ENCODE results near the gene LTF. TPM values are rescaled to one million over a fixed set of nuclear protein-coding genes. Genes with fewer than 3 reads are reported as not detected.

The LTF gene
- total RNA-seq, 1 donor from 2014 or later: 0.53 TPM

DNA sequence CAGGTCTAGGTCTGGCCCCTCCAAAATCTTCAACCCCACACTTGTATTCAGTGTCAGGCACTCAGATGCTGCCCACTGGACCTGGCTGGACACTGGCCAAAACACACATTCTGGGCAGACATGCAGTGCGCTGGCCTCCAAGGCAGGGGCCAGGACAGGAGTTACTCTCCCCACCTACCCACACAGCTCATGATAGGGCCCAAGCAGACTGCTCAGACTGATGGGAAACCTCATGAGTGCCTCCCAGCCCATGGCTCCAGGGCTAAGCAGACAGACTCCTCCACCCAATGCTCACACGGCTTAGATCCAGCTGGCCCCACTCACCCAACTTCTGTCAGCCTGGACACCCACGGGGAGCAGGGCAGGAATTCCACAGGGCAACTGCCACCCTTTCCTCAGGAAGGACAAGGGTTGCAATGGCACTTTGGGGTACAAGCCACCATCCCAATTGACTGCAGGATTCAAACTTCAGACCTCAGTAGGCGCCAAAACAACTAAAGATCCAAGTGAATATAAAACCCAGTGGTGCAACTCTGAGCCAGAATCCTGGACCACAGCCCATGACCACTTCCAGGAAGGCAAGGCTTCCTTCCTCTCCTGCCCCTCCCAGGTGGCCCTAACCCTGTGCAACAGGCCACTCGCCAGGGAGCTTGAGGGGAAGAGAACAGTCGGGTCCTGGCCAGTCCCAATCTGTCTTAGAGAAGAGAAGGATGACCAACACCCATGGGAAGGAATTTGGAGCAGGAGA is 1.4 kb downstream of the LTF start:
- no peak overlapping the region for H3K27ac Mint-ChIP-seq
- no peaks in the 10 kb centered on the region for H3K4me1 Mint-ChIP-seq (ENCODE audit: low read depth)
- no peak for TF ChIP-seq CTCF (IDR thresholded peaks at IDR 0.05; ENCODE audit: unreplicated experiment)
- peaks cover 9% of the 10 kb centered on the region for H3K9me3 Mint-ChIP-seq (ENCODE audit: low read depth)
- DNase-seq (ENCODE audit: low spot score, unreplicated experiment): no peak
- no peak overlapping the region for H3K4me3 Mint-ChIP-seq (ENCODE audit: low read depth)
- H3K36me3 Mint-ChIP-seq (ENCODE audit: insufficient read depth): no peaks in the 10 kb centered on the region
- peaks cover 38% of the 10 kb centered on the region for H3K27me3 Mint-ChIP-seq

DNA sequence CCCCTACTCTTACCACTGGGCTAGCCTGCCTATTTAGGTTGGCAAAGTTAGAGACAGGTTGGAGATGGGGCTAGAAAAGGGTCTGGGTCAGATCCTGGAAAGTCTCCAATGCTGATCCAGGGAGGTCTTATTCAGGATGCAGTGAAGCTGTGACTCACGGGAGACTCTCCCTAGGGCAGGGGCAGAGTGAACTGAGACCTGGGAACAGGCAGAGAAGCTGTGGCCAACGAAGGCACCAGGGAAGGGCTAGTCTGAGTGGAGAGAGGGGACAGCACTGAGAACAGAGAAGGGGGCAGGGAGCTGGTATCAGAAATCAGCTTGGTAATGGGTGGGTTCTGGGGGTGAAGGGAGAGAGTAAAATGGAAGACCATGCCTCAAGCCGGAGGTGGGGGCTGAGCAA is 2.2 kb downstream of the LTF start:
- TF ChIP-seq CTCF (IDR thresholded peaks at IDR 0.05; ENCODE audit: unreplicated experiment): no peak
- peak overlapping the region; percentile 37 for H3K27ac Mint-ChIP-seq
- H3K4me3 Mint-ChIP-seq (ENCODE audit: low read depth): no peak overlapping the region
- H3K36me3 Mint-ChIP-seq (ENCODE audit: insufficient read depth): no peaks in the 10 kb centered on the region
- no peak for DNase-seq (ENCODE audit: low spot score, unreplicated experiment)
- H3K4me1 Mint-ChIP-seq (ENCODE audit: low read depth): no peaks in the 10 kb centered on the region
- H3K9me3 Mint-ChIP-seq (ENCODE audit: low read depth): peaks cover 9% of the 10 kb centered on the region
- peaks cover 38% of the 10 kb centered on the region for H3K27me3 Mint-ChIP-seq

- no peak for DNase-seq (ENCODE audit: low spot score, unreplicated experiment)
- TF ChIP-seq CTCF (IDR thresholded peaks at IDR 0.05; ENCODE audit: unreplicated experiment): no peak
- Mint-ChIP-seq H3K27ac (peak overlapping the region; percentile 37), H3K4me1 (ENCODE audit: low read depth) (no peaks in the 10 kb centered on the region), H3K36me3 (ENCODE audit: insufficient read depth) (no peaks in the 10 kb centered on the region), H3K4me3 (ENCODE audit: low read depth) (no peak overlapping the region), H3K27me3 (peaks cover 36% of the 10 kb centered on the region), H3K9me3 (ENCODE audit: low read depth) (peaks cover 9% of the 10 kb centered on the region)
Observed at GRCh38 chr3:46462111-46462510, 2.6 kb downstream of the LTF start.

DNA sequence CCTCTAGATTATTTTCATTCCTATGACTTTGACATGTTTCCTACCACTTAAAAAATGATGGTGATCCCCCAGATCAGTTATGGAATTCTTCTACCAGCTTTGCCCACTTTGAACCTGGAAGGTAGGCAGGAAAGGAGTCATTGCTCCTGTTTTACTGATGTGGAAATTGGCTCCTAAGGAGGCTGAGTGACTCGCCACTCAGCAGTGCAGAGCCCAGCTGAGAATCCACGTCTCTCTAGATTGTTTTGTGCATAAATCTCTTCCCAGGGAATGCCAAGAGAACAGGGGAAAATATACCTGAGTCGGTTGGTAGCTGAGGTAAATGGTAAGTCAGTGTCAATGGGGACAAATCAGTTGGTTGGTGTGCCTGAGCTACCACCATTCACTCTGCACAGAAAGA is 4.7 kb downstream of the LTF start:
- no peak overlapping the region for H3K4me3 Mint-ChIP-seq (ENCODE audit: low read depth)
- H3K9me3 Mint-ChIP-seq (ENCODE audit: low read depth): peaks cover 9% of the 10 kb centered on the region
- peaks cover 25% of the 10 kb centered on the region for H3K27me3 Mint-ChIP-seq
- TF ChIP-seq CTCF (IDR thresholded peaks at IDR 0.05; ENCODE audit: unreplicated experiment): no peak
- H3K27ac Mint-ChIP-seq: no peak overlapping the region
- DNase-seq (ENCODE audit: low spot score, unreplicated experiment): no peak
- H3K36me3 Mint-ChIP-seq (ENCODE audit: insufficient read depth): no peaks in the 10 kb centered on the region
- no peaks in the 10 kb centered on the region for H3K4me1 Mint-ChIP-seq (ENCODE audit: low read depth)

GRCh38 chr3:46456118-46456517 is 8.6 kb downstream of the LTF start:
- no peak overlapping the region for H3K27ac Mint-ChIP-seq
- no peak overlapping the region for H3K4me3 Mint-ChIP-seq (ENCODE audit: low read depth)
- no peaks in the 10 kb centered on the region for H3K36me3 Mint-ChIP-seq (ENCODE audit: insufficient read depth)
- no peak for DNase-seq (ENCODE audit: low spot score, unreplicated experiment)
- no peak for TF ChIP-seq CTCF (IDR thresholded peaks at IDR 0.05; ENCODE audit: unreplicated experiment)
- peaks cover 9% of the 10 kb centered on the region for H3K9me3 Mint-ChIP-seq (ENCODE audit: low read depth)
- H3K27me3 Mint-ChIP-seq: peaks cover 20% of the 10 kb centered on the region
- no peaks in the 10 kb centered on the region for H3K4me1 Mint-ChIP-seq (ENCODE audit: low read depth)
